Kidney (tissue), 22 donors: ENCODE results near the gene GRK6. TPM values are rescaled to one million over a fixed set of nuclear protein-coding genes. Genes with fewer than 3 reads are reported as not detected.

Source experiments
- DNase-seq, 5 donors: peaks; one replicate each; pipeline ENCODE4 v3.0.0-alpha.2; 2013 to 2020
- FAIRE-seq: peaks from 2 replicates; lab custom pipeline; 2012; peaks lifted over from hg19 to GRCh38; lab: Jason Lieb, UNC
- H3K27ac ChIP-seq, 2 donors: one replicate each; pipeline ENCODE4 v1.7.0; 2013; ENCODE audit warnings: low read depth in 2 of 2, low read length in 2 of 2, inconsistent platforms in 1 of 2
- H3K27me3 ChIP-seq: one replicate; pipeline ENCODE4 v1.7.1; 2013; ENCODE audit warnings: low read length, inconsistent platforms; ENCODE audit not compliant: control insufficient read depth, insufficient read depth
- H3K36me3 ChIP-seq, 3 donors: one replicate each; pipeline versions ENCODE4 v1.7.0 to v1.7.1; 2013; ENCODE audit warnings: low read length in 3 of 3, control low read depth in 1 of 3, inconsistent platforms in 1 of 3; ENCODE audit not compliant: insufficient read depth in 3 of 3, control insufficient read depth in 2 of 3
- H3K4me1 ChIP-seq, 3 donors: one replicate each; pipeline versions ENCODE4 v1.7.0 to v1.7.1; 2013; ENCODE audit warnings: low read length in 3 of 3, inconsistent platforms in 1 of 3, low read depth in 1 of 3; ENCODE audit not compliant: control insufficient read depth in 2 of 3, insufficient read depth in 2 of 3
- H3K4me3 ChIP-seq, 3 donors: one replicate each; pipeline versions ENCODE4 v1.7.0 to v1.8.1; 2013; ENCODE audit warnings: low read length in 3 of 3, control low read depth in 1 of 3, inconsistent platforms in 1 of 3
- H3K9ac ChIP-seq, 3 donors: one replicate each; pipeline versions ENCODE4 v1.7.0 to v1.7.1; 2013; ENCODE audit warnings: low read length in 3 of 3, control low read depth in 1 of 3, inconsistent platforms in 1 of 3
- H3K9me3 ChIP-seq, 3 donors: one replicate each; pipeline versions ENCODE4 v1.7.0 to v1.7.1; 2013; ENCODE audit warnings: low read length in 3 of 3, control low read depth in 1 of 3, inconsistent platforms in 1 of 3; ENCODE audit not compliant: control insufficient read depth in 2 of 3, insufficient read depth in 1 of 3
- intact Hi-C: fragments of 100-400 bp; cut with DNase I; formaldehyde crosslinking; loops from one replicate; pipeline ENCODE4 v1.11.1; 2022
- long read RNA-seq, 10 donors: library from polyadenylated mRNA in 1 of 10; unstranded in 1 of 10; transcript quantifications; one replicate each; pipeline ENCODE4 v2.0.0 and lab custom pipeline, GENCODE V29; 2021 to 2026
- polyA plus RNA-seq: library from polyadenylated mRNA; stranded (reverse); fragments of 350-450 nt; fragmentation: Illumina TruSeq; extraction: RNeasy Lipid Tissue Mini Kit (QIAGEN cat#74804); gene quantifications from one replicate; pipeline ENCODE4 v1.2.3, GENCODE V29; 2014; ENCODE audit warnings: low read depth, low replicate concordance; ENCODE audit not compliant: insufficient read depth
- total RNA-seq: library from RNA; stranded (reverse); fragmentation: NEBNext Ultra II Directional; extraction: Animal tissue kit (Norgen Biotek cat#: 25700); gene quantifications from one replicate; pipeline ENCODE4 v1.2.1, GENCODE V29; 2021
- TF ChIP-seq, protein P1 (sequence below): IDR thresholded peaks from 3 replicates; pipeline ENCODE4 v1.5.1; 2012; ENCODE audit warnings: mild to moderate bottlenecking, moderate library complexity, borderline replicate concordance; ENCODE audit not compliant: insufficient read depth; ENCODE audit errors: extremely low read depth
- donor health status: control.
- donor health status: control.
- donor health status: control.
- donor health status: control.
- donor health status: control.
- donor health status: DM: yes; HTN: yes; CAD: no.
- donor health status: Normal renal cell carcinoma (clear cell type).

The GRK6 gene
- total RNA-seq (37.8 TPM), polyA plus RNA-seq (9.6 TPM)
- long read RNA-seq, donor 1, transcript GRK6-201 (16 exons, 2,939 nt) = major isoform, 5 of 5 reads
- long read RNA-seq, donor 1, partial matches to known transcripts = 0 of 5 reads
- long read RNA-seq, donor 1, other reads (novel, unspliced or antisense) = 0 of 5 reads
- long read RNA-seq, donor 2, partial matches to known transcripts = 0 of 3 reads
- long read RNA-seq, donor 2, other reads (novel, unspliced or antisense) = 0 of 3 reads
- long read RNA-seq, donor 3, partial matches to known transcripts = 0 of 3 reads
- long read RNA-seq, donor 3, other reads (novel, unspliced or antisense) = 0 of 3 reads
- long read RNA-seq, donor 4, transcript GRK6-201 (16 exons, 2,939 nt) = major isoform, 9 of 9 reads
- long read RNA-seq, donor 4, partial matches to known transcripts = 0 of 9 reads
- long read RNA-seq, donor 4, other reads (novel, unspliced or antisense) = 0 of 9 reads
- long read RNA-seq, donor 5, partial matches to known transcripts = 0 of 1 reads
- long read RNA-seq, donor 5, other reads (novel, unspliced or antisense) = 0 of 1 reads
- long read RNA-seq, donor 6, partial matches to known transcripts = 0 of 1 reads
- long read RNA-seq, donor 6, other reads (novel, unspliced or antisense) = 0 of 1 reads
- long read RNA-seq, donor 7, transcript GRK6-201 (16 exons, 2,939 nt) = major isoform, 25 of 52 reads
- long read RNA-seq, donor 7, transcript GRK6-211 (16 exons, 2,571 nt) = minor isoform, 9 of 52 reads
- long read RNA-seq, donor 7, partial matches to known transcripts = 7 of 52 reads
- long read RNA-seq, donor 7, other reads (novel, unspliced or antisense) = 7 of 52 reads
- long read RNA-seq, donor 8, partial matches to known transcripts = 0 of 2 reads
- long read RNA-seq, donor 8, other reads (novel, unspliced or antisense) = 0 of 2 reads
- long read RNA-seq, donor 9, partial matches to known transcripts = 0 of 4 reads
- long read RNA-seq, donor 9, other reads (novel, unspliced or antisense) = 0 of 4 reads
- long read RNA-seq, donor 10, partial matches to known transcripts = 0 of 4 reads
- long read RNA-seq, donor 10, other reads (novel, unspliced or antisense) = 0 of 4 reads

GRCh38 chr5:177426566-177427210 lies at the start of gene GRK6:
Gene GRK6, plus strand, starts transcription at chr5:177426676. Its CDS starts 170 bp downstream, at chr5:177426846.
- Histone ChIP-seq H3K4me3 (peak within 1 kb of the TSS; percentile 71 to 80 (median 75)), H3K9ac (peak within 1 kb of the TSS; percentile 50 to 93 (median 62)), H3K27ac (peak within 1 kb of the TSS; percentile 98), H3K4me1 (peaks cover 3 to 17% (median 16%) of the 10 kb centered on the region in 3 donors), H3K9me3 (no peaks in the 10 kb centered on the region), H3K27me3 (no peaks in the 10 kb centered on the region), H3K36me3 (peaks cover 0 to 2% (median 0%) of the 10 kb centered on the region in 3 donors)
- intact Hi-C loops = no loop called here
- DNase-seq (peak; percentile 50 to 91 (median 76)), FAIRE-seq (no peak)
- TF ChIP-seq, protein P1, sequence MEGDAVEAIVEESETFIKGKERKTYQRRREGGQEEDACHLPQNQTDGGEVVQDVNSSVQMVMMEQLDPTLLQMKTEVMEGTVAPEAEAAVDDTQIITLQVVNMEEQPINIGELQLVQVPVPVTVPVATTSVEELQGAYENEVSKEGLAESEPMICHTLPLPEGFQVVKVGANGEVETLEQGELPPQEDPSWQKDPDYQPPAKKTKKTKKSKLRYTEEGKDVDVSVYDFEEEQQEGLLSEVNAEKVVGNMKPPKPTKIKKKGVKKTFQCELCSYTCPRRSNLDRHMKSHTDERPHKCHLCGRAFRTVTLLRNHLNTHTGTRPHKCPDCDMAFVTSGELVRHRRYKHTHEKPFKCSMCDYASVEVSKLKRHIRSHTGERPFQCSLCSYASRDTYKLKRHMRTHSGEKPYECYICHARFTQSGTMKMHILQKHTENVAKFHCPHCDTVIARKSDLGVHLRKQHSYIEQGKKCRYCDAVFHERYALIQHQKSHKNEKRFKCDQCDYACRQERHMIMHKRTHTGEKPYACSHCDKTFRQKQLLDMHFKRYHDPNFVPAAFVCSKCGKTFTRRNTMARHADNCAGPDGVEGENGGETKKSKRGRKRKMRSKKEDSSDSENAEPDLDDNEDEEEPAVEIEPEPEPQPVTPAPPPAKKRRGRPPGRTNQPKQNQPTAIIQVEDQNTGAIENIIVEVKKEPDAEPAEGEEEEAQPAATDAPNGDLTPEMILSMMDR = no peak

- H3K36me3 ChIP-seq = no peaks in the 10 kb centered on the region
- no peak for DNase-seq
Observed at GRCh38 chr5:177377851-177378776, 48.4 kb upstream of the GRK6 start.

More at GRCh38 chr5:177377851-177378776, 48.4 kb upstream of the GRK6 start:
- no peak for FAIRE-seq
- peaks cover 0 to 16% (median 14%) of the 10 kb centered on the region in 3 donors for H3K4me1 ChIP-seq
- H3K9me3 ChIP-seq = no peaks in the 10 kb centered on the region
- H3K9ac ChIP-seq = peak overlapping the region in 1 of 3 donors; percentile 52
- intact Hi-C loops = no loop called here
- peak overlapping the region; percentile 62 to 89 for H3K27ac ChIP-seq
- TF ChIP-seq, protein P1 = no peak
- peak overlapping the region in 1 of 3 donors; percentile 43 for H3K4me3 ChIP-seq
- no peaks in the 10 kb centered on the region for H3K27me3 ChIP-seq
